Ovary (tissue), 3 donors: ENCODE results near the gene PSMC1.

Experiments
- EP300 ChIP-seq: sonication (generic); formaldehyde crosslinking; IDR thresholded peaks from one replicate; pipeline ENCODE4 v1.6.1; 2017; ENCODE audit warnings: antibody characterized with exemption
- POLR2A ChIP-seq: fragments of 450-650 bp; IDR thresholded peaks from one replicate; pipeline ENCODE4 v1.6.1; 2017; ENCODE audit warnings: antibody characterized with exemption, mild to moderate bottlenecking, moderate library complexity
- TF ChIP-seq, protein P1 (sequence below), 3 donors: fragments of 450-650 bp in 2 of 3; fragments of 200-600 bp in 1 of 3; IDR thresholded peaks; one replicate each; pipeline versions ENCODE4 v1.5.1 to v1.8.0; 2016 to 2022; ENCODE audit warnings: antibody characterized with exemption in 3 of 3, mild to moderate bottlenecking in 1 of 3
- donor health status: DM: no; HTN: no; CAD: no.

DNA sequence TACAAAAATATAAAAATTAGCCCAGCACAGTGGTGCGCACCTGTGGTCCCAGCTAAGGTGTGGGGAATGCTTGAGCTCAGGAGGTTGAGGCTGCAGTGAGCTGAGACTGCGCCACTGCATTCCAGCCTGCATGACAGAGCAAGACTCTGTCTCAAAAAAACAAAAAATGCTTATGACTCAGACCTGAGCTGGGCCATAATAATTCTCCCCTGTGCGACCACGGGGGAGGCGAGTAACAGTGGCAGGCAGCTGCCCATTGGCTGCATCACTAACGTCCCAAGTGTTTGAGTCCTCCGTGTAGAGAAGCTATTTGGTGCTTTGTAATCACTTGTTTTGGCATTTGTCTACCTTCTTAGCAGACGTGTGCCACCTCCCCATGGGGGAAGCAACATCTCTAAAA lies 24.9 kb downstream of the PSMC1 start:
- TF ChIP-seq, protein P1, sequence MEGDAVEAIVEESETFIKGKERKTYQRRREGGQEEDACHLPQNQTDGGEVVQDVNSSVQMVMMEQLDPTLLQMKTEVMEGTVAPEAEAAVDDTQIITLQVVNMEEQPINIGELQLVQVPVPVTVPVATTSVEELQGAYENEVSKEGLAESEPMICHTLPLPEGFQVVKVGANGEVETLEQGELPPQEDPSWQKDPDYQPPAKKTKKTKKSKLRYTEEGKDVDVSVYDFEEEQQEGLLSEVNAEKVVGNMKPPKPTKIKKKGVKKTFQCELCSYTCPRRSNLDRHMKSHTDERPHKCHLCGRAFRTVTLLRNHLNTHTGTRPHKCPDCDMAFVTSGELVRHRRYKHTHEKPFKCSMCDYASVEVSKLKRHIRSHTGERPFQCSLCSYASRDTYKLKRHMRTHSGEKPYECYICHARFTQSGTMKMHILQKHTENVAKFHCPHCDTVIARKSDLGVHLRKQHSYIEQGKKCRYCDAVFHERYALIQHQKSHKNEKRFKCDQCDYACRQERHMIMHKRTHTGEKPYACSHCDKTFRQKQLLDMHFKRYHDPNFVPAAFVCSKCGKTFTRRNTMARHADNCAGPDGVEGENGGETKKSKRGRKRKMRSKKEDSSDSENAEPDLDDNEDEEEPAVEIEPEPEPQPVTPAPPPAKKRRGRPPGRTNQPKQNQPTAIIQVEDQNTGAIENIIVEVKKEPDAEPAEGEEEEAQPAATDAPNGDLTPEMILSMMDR (IDR thresholded peaks at IDR 0.05): no peak
- TF ChIP-seq POLR2A: no peak
- no peak for TF ChIP-seq EP300
